Measurements from ENCODE around the gene TSPAN12. TPM values are rescaled to one million over a fixed set of nuclear protein-coding genes. Genes with fewer than 3 reads are reported as not detected.

Gene TSPAN12
- total RNA-seq, 1 experiment from 2014 or later: 2.9 TPM

DNA sequence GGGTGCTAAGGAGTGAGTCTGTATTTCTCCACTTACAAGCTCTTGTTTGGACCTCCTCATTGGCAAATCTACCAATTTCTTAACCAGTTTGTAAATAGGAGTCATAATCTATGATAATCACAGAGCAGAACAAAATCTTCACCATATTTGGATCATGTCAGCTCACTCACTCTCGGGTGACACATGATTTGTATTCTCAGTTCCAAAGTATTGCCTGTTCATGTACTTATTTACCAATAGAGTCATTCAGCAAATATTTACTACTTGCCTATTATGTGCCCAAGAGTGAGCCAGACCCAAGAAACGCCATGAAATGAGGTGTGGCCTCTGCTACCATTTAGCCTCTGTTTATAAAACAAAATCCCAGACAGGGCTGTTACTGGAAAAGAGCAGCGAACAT, 114.8 kb downstream of the TSPAN12 start:
- DNase-seq (ENCODE audit: low read depth): no peak

DNA sequence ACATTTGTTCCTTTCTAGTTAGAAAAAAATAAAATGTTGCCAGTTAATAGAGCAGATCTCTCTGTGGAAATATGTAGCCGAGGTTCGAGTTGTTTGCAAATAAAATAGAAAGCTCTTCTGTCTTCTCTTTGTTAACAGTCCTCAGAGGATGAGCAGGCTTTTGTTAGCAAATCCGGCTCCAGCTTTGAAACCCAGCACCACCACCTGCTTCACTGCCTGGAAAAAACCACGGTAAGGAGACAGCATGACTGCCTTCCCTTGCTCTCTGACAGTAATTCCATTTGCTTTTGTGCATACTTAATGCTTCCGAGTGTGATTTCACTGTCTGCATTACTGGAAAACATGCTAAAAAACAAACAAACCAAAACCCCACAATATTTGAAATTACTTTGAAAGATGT, 115.6 kb downstream of the TSPAN12 start:
- DNase-seq (ENCODE audit: low read depth): no peak

DNA sequence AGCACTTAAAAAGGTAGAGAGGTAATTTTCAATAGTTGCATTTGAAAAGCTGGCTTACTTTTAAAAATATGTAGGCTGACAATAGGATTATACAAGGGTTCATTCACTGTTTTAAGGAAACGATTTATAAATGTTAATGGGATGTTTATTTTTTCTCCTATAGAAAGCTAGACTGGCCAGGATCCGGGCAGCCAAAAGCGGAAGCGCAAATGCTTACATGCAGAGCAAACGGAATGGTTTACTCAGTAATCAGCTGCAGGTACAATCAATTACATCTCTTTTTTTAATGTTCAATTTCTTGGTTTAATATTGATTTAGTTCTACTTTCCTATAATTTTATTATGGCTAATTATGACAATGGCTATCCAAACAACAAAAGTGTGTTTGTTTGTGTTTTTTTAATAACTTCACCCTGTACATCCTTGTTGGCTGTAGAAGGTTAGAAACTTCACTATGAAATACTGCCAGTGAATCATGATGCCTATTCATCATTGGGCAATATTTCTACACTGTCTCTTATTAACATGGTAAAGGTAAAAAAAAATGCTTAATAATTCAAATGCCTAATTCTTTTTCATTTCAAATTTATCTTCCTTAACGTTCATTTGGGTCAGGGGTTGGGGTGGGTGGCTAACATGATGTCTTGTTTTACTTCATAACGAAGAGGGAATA, 116.4 kb downstream of the TSPAN12 start:
- DNase-seq (ENCODE audit: low read depth): no peak

DNA sequence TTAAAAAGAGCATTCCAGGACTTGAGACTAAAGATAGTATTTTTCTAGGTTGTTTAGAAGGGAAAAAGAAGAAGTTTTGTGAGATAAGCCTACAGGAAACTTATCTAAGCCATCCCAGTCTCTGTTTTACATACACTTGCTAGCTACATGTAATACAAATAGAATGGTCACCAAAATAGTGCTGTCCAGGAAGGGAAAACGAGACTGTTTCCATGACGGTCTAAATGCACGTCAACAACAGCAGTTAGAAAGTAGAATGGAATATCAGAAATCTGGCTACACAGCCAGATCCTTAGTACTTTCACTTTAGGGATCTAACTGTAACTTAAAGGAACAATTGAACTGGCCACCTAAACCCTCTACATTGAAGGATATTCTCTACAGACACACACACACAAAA, 117.6 kb downstream of the TSPAN12 start:
- DNase-seq (ENCODE audit: low read depth): peak; percentile 21

DNA sequence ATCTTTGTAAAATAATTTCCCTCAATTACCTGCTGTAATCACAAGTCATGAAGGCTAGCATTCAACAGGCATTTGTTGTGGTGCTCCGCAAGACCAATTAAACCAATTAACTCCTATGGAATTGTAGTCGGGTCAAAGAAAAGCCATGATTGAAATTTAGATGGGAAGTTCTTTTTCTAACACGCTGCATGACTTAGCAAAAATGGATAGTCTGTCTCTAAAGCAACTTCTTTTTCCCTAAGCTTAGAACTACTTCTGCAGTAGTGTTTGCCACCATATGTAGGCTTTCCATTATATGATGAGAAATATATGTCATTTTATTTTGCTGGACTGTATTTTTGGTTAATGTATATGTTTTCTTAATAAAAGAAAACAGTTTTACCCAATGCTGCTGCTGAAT, 119.1 kb downstream of the TSPAN12 start:
- no peak for DNase-seq (ENCODE audit: low read depth)

Other genes with a start within 250 kb of the TSPAN12 start
- 20.7 and 28.7 TPM in 2 replicates for gene ING3, start 92.6 kb upstream of the TSPAN12 start, total RNA-seq (2014; rRNA removed; shearing (Covaris generic))
- 28.2 and 33.6 TPM in 2 replicates for gene CPED1, start 130.6 kb upstream of the TSPAN12 start, total RNA-seq (2014; rRNA removed; shearing (Covaris generic))

Data from RPMI7951 (cell line).